Small intestine (tissue), 7 donors: ENCODE measurements around the gene DENND4A. TPM values are rescaled to one million over a fixed set of nuclear protein-coding genes. Genes with fewer than 3 reads are reported as not detected.

Source experiments
- DNase-seq, 2 donors: peaks; one replicate each; pipeline versions ENCODE4 v3.0.0 to v3.0.0-alpha.2; 2013
- FAIRE-seq: peaks from 2 replicates; lab custom pipeline; 2012; peaks lifted over from hg19 to GRCh38; lab: Jason Lieb, UNC
- H3K27ac ChIP-seq, 3 donors: one replicate each; pipeline ENCODE4 v1.5.1; 2013; ENCODE audit warnings: low read length in 2 of 3, mild to moderate bottlenecking in 2 of 3, control low read depth in 1 of 3, inconsistent platforms in 1 of 3, low read depth in 1 of 3, moderate library complexity in 1 of 3
- H3K27me3 ChIP-seq, 3 donors: one replicate each; pipeline ENCODE4 v1.6.1; 2013; ENCODE audit warnings: low read length in 3 of 3, inconsistent platforms in 1 of 3; ENCODE audit not compliant: control insufficient read depth in 3 of 3, insufficient read depth in 3 of 3
- H3K36me3 ChIP-seq, 3 donors: one replicate each; pipeline ENCODE4 v1.6.1; 2013; ENCODE audit warnings: low read length in 3 of 3, inconsistent platforms in 1 of 3, low read depth in 1 of 3, mild to moderate bottlenecking in 1 of 3, moderate library complexity in 1 of 3; ENCODE audit not compliant: control insufficient read depth in 3 of 3, insufficient read depth in 2 of 3
- H3K4me1 ChIP-seq, 3 donors: one replicate each; pipeline ENCODE4 v1.6.1; 2013; ENCODE audit warnings: low read length in 2 of 3, inconsistent platforms in 1 of 3, low read depth in 1 of 3, mild to moderate bottlenecking in 1 of 3, moderate library complexity in 1 of 3; ENCODE audit not compliant: control insufficient read depth in 3 of 3, insufficient read depth in 2 of 3
- H3K4me3 ChIP-seq, 3 donors: one replicate each; pipeline ENCODE4 v1.5.1; 2013; ENCODE audit warnings: low read length in 3 of 3, control low read depth in 1 of 3, inconsistent platforms in 1 of 3, low read depth in 1 of 3, mild to moderate bottlenecking in 1 of 3, moderate library complexity in 1 of 3
- H3K9me3 ChIP-seq, 2 donors: one replicate each; pipeline ENCODE4 v1.6.1; 2013; ENCODE audit warnings: low read depth in 1 of 2, low read length in 1 of 2; ENCODE audit not compliant: control insufficient read depth in 2 of 2, insufficient read depth in 1 of 2
- WGBS, 3 donors: extraction: QIAGEN DNeasy Blood & Tissue Kit; methylation state at CpG; one replicate each; pipeline ENCODE4 v1.1.7; 2013; 5-methylcytosine and 5-hydroxymethylcytosine counted together
- polyA plus RNA-seq, 4 donors: library from polyadenylated mRNA; stranded (reverse) in 3 of 4; unstranded in 1 of 4; fragments of 200-250 nt in 3 of 4; fragments of 120-200 nt in 1 of 4; gene quantifications; one replicate each; pipeline versions ENCODE4 v1.2.1 to v1.2.3, GENCODE V29; 2013
- donor health status: healthy with polysubstance abuse.
- donor health status: control.
- donor health status: control.
- donor health status: Bipolar disorder and iron deficiency.
- donor health status: healthy.

DENND4A gene
- polyA plus RNA-seq, 4 donors: 2.4 to 25.5 (median 6.6) TPM

DNA sequence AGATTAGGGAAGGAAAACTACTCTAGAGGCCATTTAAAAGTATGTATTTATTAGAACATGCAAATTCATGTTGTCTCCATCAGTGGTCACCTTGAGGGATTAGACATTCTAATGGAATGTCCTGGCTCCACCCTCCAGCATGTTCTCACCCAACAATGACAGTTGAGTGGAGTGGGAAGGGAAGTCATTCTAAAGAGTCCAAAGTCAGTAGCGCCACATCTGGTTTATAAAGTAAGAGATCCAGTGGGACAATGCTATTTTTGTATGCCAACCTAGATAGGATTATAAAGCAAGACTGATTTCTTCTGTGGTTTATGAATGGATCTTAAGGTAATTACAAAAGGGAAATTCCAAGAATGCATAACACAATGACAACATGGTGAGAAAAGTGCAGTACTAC is 137.1 kb downstream of the DENND4A start:
- peak; percentile 27 to 71 for DNase-seq
- H3K36me3 ChIP-seq: peaks cover 0 to 18% (median 0%) of the 10 kb centered on the region in 3 donors
- FAIRE-seq: no peak

DNA sequence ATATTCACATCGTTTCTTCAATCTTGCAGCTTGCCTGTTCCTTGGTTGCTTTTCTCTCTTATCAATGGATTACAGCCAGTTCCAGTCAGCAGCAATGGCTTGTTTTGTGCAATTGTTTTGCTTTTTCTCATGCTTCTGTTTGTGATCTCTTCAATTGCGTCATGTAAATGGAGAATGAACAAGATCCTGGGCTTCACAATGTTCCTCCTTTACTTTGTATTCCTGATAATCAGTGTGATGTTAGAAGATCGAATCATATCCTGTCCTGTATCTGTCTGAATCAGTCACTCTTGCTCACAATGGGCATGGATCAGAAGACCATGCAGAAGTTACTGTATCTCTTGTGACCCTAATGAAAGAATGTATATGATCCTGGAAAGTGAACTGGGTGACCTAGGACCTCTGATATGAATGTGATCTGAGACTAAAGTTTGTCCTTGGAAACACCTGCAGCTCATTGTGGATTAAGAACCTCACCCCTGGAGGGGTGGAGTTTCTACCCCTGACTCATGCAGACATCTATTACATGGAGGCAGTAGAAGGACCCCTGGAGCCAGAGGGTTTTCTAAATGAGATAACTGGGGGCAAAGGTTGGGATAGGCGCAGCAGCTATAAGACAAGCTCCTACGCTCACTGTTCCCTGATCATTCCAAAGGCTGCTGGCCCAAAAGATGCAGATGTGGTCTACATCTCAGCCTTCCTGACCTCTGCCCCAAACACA is 138.1 kb downstream of the DENND4A start:
- DNase-seq (peak; percentile 58 to 72), FAIRE-seq (no peak)
- Histone ChIP-seq H3K4me1 (peaks cover 0 to 11% (median 0%) of the 10 kb centered on the region in 3 donors), H3K9me3 (no peaks in the 10 kb centered on the region), H3K27me3 (no peaks in the 10 kb centered on the region), H3K36me3 (peaks cover 0 to 18% (median 0%) of the 10 kb centered on the region in 3 donors), H3K4me3 (no peak overlapping the region), H3K27ac (peak overlapping the region in 2 of 3 donors; percentile 25)
- 20 to 71% (median 54%) methylated on average over 5 of the region's 5 CpGs for WGBS, 3 donors

More for the DNA sequence above, 137.1 kb downstream of the DENND4A start:
- Histone ChIP-seq H3K4me3 (no peak overlapping the region), H3K9me3 (no peaks in the 10 kb centered on the region), H3K27ac (no peak overlapping the region), H3K4me1 (peaks cover 0 to 11% (median 0%) of the 10 kb centered on the region in 3 donors), H3K27me3 (no peaks in the 10 kb centered on the region)
- 65 to 83% (median 83%) methylated on average over 1 of the region's 1 CpG for WGBS, 3 donors

DNA sequence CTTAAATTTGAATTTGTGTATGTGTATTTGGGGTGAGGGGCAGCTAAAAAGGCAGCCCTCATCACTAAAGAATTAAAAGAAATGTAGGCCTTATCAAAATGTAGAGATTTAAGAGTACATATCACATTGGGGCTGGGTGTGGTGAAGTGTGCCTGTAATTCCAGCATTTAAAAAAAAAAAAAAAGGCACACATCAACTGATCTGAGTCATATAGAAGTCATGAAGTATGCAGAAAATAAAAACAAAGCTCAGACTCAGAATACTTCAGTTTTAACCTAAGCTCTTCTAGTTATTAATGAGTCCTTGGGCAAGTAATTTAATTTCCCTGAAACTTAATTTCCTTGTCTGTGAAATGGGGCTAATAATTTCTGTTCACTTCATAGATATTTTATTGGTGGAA is 138.8 kb downstream of the DENND4A start:
- Histone ChIP-seq H3K4me3 (no peak overlapping the region), H3K36me3 (peaks cover 0 to 18% (median 0%) of the 10 kb centered on the region in 3 donors), H3K9me3 (no peaks in the 10 kb centered on the region), H3K4me1 (peaks cover 0 to 11% (median 0%) of the 10 kb centered on the region in 3 donors), H3K27me3 (no peaks in the 10 kb centered on the region), H3K27ac (no peak overlapping the region)
- DNase-seq (no peak), FAIRE-seq (no peak)

- no peak for FAIRE-seq
- Histone ChIP-seq H3K36me3 (peaks cover 0 to 15% (median 0%) of the 10 kb centered on the region in 3 donors), H3K27ac (no peak overlapping the region), H3K9me3 (no peaks in the 10 kb centered on the region), H3K4me3 (no peak overlapping the region), H3K4me1 (peaks cover 0 to 11% (median 0%) of the 10 kb centered on the region in 3 donors), H3K27me3 (no peaks in the 10 kb centered on the region)
- no peak for DNase-seq
- 82 to 87% (median 83%) methylated on average over 11 of the region's 11 CpGs for WGBS, 3 donors
Measured at GRCh38 chr15:65651831-65652749, 140.0 kb downstream of the DENND4A start.

- Histone ChIP-seq H3K27ac (no peak overlapping the region), H3K4me3 (no peak overlapping the region), H3K27me3 (no peaks in the 10 kb centered on the region), H3K36me3 (peaks cover 0 to 15% (median 0%) of the 10 kb centered on the region in 3 donors), H3K4me1 (peaks cover 0 to 11% (median 0%) of the 10 kb centered on the region in 3 donors), H3K9me3 (no peaks in the 10 kb centered on the region)
- 91 to 100% (median 97%) methylated on average over 1 of the region's 1 CpG for WGBS, 3 donors
- FAIRE-seq: no peak
- no peak for DNase-seq
Measured at GRCh38 chr15:65651042-65651322, 141.1 kb downstream of the DENND4A start.

DNA sequence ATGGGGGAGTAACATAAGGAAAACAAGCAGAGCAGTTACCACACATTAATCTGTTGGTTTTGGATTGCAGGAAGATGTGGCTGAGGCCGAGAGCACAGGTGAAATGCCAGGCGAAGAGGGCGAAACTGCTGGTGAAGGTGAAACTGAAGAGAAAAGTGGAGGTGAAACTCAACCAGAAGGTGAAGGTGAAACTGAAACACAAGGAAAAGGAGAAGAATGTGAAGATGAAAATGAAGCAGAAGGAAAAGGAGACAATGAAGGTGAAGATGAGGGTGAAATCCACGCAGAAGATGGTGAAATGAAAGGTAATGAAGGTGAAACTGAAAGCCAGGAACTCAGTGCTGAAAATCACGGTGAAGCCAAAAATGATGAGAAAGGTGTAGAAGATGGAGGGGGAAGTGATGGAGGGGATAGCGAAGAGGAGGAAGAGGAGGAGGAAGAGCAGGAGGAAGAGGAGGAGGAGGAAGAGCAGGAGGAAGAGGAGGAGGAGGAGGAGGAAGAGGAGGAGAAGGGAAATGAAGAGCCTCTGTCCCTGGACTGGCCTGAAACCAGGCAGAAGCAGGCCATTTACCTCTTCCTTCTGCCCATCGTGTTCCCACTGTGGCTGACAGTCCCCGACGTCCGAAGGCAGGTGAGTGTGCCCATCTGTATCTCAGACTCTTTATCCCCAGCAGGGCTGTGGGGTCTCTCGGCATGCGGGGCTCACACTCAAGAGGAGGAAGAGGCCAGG is 141.6 kb downstream of the DENND4A start:
- FAIRE-seq: no peak
- DNase-seq: no peak
- H3K4me3 ChIP-seq: no peak overlapping the region
- no peak overlapping the region for H3K27ac ChIP-seq
- 85 to 90% (median 87%) methylated on average over 12 of the region's 12 CpGs for WGBS, 3 donors
- H3K27me3 ChIP-seq: no peaks in the 10 kb centered on the region
- H3K4me1 ChIP-seq: peaks cover 0 to 11% (median 0%) of the 10 kb centered on the region in 3 donors
- H3K36me3 ChIP-seq: peaks cover 0 to 12% (median 0%) of the 10 kb centered on the region in 3 donors
- H3K9me3 ChIP-seq: no peaks in the 10 kb centered on the region

DNA sequence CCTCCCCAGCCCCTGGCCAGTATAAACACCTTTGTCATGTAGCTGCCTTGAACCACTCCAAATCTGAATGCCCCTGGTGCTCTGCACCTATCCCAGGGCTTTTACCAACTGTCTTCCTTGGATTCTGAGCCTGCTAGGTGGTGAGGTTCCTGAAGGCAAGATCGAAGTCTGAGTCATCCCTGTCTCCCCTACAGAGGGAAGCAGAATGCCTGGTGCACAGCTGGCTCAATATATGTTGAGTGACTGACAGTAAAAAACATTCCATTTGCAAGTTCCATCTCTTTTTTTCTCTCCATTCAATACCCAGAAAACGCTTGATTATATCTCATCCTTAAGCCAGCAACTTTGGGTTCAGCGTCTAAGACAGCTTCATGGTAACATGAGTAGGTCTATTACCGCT is 145.6 kb downstream of the DENND4A start:
- Histone ChIP-seq H3K27me3 (no peaks in the 10 kb centered on the region), H3K27ac (no peak overlapping the region), H3K36me3 (peaks cover 0 to 16% (median 0%) of the 10 kb centered on the region in 3 donors), H3K9me3 (no peaks in the 10 kb centered on the region), H3K4me3 (no peak overlapping the region), H3K4me1 (no peaks in the 10 kb centered on the region)
- DNase-seq (no peak), FAIRE-seq (no peak)
- 94 to 96% (median 95%) methylated on average over 4 of the region's 4 CpGs for WGBS, 3 donors

DNA sequence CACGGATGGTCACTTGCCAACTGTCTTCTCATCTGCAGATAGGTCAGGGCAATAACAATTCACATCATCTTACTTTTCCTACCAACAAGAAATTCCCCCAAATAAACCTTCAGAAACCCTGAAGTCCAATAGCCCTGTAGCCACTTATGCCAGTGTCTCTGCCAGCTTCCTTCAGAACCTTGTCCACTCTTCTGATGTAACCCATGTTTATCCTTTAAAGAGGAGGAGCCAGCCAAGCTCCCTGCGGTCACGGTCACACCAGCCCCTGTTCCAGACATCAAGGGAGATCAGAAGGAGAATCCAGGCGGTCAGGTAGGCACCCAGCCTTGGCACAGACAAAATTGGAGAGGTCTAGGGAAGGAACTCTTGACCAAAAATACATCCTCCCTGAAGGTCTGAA is 146.7 kb downstream of the DENND4A start:
- Histone ChIP-seq H3K27me3 (no peaks in the 10 kb centered on the region), H3K4me3 (no peak overlapping the region), H3K9me3 (no peaks in the 10 kb centered on the region), H3K27ac (no peak overlapping the region), H3K4me1 (no peaks in the 10 kb centered on the region), H3K36me3 (peaks cover 0 to 9% (median 0%) of the 10 kb centered on the region in 3 donors)
- WGBS, 3 donors: 93 to 94% (median 94%) methylated on average over 4 of the region's 4 CpGs
- no peak for FAIRE-seq
- no peak for DNase-seq
